Ascending aorta (tissue), 2 donors: Measurements from ENCODE around the gene CASZ1. TPM values are rescaled to one million over a fixed set of nuclear protein-coding genes. Genes with fewer than 3 reads are reported as not detected.

Experiments
- DNase-seq, 2 donors: peaks; one replicate each; pipeline ENCODE4 v3.0.0-alpha.2; 2019; ENCODE audit warnings: low spot score in 2 of 2
- H3K27ac ChIP-seq, 2 donors: fragments of 200-600 bp; sonication (generic); one replicate each; pipeline ENCODE4 v1.5.1; 2016 to 2017; ENCODE audit warnings: mild to moderate bottlenecking in 1 of 2
- H3K27me3 ChIP-seq: fragments of 200-600 bp; sonication (generic); one replicate; pipeline ENCODE4 v1.5.1; 2017
- H3K36me3 ChIP-seq, 2 donors: fragments of 200-600 bp; sonication (generic); one replicate each; pipeline ENCODE4 v1.5.1; 2016
- H3K4me1 ChIP-seq, 2 donors: fragments of 200-600 bp; sonication (generic); one replicate each; pipeline ENCODE4 v1.5.1; 2016 to 2017; ENCODE audit warnings: mild to moderate bottlenecking in 1 of 2
- H3K4me3 ChIP-seq, 2 donors: fragments of 200-600 bp; sonication (generic); one replicate each; pipeline ENCODE4 v1.5.1; 2016 to 2017; ENCODE audit warnings: mild to moderate bottlenecking in 1 of 2
- H3K9me3 ChIP-seq, 2 donors: fragments of 200-600 bp; sonication (generic); one replicate each; pipeline ENCODE4 v1.5.1; 2016
- intact Hi-C: fragments of 100-400 bp; cut with DNase I; formaldehyde crosslinking; loops from one replicate; pipeline ENCODE4 v1.15.1; 2023
- total RNA-seq: library from RNA; depleted of rRNA; stranded (reverse); fragments of >200 nt; gene quantifications from one replicate; pipeline ENCODE4 v1.1.0, GENCODE V29; 2016
- TF ChIP-seq, protein P1 (sequence below), 3 experiments: fragments of 200-600 bp in 2 of 3; fragments of 450-650 bp in 1 of 3; sonication (generic) in 2 of 3; IDR thresholded peaks; one replicate each; pipeline ENCODE4 v1.5.1; 2016 to 2019; ENCODE audit warnings: antibody characterized with exemption in 3 of 3, mild to moderate bottlenecking in 1 of 3, moderate library complexity in 1 of 3

The CASZ1 gene
- total RNA-seq, 1 donor from 2014 or later: 25.8 TPM

DNA sequence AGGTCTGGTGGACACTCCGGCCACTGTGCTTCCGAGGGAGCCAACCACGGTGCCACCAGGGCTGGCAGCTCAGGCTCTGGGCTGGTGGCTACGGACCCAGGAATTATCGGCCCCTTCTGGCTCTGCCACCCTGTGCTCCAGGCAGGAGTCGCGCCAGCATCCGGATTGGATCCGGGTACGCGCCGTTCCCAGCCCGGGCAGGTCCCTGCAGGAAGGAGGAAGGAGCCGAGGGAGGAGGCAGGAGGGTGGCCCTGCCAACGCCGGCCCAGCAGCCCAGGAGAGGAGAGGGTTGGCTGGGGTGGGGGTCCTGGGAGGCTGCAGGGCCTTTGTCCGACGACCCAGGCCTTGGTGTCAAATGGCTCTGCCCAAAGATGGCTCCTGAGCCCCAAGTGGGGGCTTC lies 160.5 kb downstream of the CASZ1 start:
- Histone ChIP-seq H3K4me3 (peak overlapping the region in 1 of 2 donors; percentile 18), H3K4me1 (peaks cover 36 to 65% of the 10 kb centered on the region in 2 donors), H3K36me3 (peaks cover 5 to 8% of the 10 kb centered on the region in 2 donors), H3K27me3 (no peaks in the 10 kb centered on the region), H3K9me3 (no peaks in the 10 kb centered on the region), H3K27ac (peak overlapping the region; percentile 97 to 99)
- TF ChIP-seq, protein P1, sequence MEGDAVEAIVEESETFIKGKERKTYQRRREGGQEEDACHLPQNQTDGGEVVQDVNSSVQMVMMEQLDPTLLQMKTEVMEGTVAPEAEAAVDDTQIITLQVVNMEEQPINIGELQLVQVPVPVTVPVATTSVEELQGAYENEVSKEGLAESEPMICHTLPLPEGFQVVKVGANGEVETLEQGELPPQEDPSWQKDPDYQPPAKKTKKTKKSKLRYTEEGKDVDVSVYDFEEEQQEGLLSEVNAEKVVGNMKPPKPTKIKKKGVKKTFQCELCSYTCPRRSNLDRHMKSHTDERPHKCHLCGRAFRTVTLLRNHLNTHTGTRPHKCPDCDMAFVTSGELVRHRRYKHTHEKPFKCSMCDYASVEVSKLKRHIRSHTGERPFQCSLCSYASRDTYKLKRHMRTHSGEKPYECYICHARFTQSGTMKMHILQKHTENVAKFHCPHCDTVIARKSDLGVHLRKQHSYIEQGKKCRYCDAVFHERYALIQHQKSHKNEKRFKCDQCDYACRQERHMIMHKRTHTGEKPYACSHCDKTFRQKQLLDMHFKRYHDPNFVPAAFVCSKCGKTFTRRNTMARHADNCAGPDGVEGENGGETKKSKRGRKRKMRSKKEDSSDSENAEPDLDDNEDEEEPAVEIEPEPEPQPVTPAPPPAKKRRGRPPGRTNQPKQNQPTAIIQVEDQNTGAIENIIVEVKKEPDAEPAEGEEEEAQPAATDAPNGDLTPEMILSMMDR (IDR thresholded peaks at IDR 0.05): no peak
- DNase-seq: peak; percentile 47 to 87
- intact Hi-C loops: loop anchor here (2.0 to 5.0 kb wide), 2 partner anchors 29 to 156 kb away; no protein-coding TSS in a partner anchor

DNA sequence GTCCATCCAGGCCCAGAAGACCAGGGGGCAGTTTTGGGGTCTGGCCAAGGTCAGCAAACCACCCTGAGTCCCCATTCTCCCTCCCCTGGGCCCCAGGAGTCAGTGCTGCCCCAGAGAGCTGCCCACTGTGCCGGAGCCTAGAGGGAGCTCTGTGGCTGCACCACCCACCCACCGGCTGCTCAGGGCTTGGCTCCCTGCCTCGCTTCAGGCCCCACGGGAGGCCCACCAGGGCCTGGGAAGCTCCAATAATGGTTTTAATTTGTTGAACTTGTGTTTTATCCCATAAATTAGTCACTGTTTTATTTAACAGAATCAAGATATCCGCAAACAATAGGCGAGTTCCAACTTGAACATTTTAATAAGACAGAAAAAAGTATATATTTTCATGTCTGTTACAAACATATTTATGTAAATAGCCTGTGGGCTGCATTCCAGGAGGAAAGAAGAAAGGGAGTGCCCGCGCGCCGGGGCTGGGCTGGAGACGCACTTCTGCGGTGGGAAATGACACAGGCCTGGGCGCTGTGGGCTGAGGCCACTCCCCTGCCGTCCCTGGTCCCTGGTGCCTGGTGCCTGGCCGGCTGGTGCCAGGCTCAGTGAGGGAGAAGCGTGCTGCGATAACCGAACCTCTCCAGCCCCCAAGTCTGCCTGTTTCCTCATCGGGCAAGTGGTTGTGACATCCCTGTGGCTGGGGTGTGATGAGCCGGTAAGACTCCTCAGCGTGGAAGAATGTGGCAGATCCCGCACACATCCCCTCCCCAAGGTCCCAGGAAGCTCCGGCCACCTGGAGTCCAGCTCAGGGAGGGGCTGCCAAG lies 161.2 kb downstream of the CASZ1 start:
- Histone ChIP-seq H3K27me3 (no peaks in the 10 kb centered on the region), H3K27ac (peak overlapping the region; percentile 97 to 99), H3K36me3 (peaks cover 5 to 8% of the 10 kb centered on the region in 2 donors), H3K4me1 (peaks cover 35 to 65% of the 10 kb centered on the region in 2 donors), H3K9me3 (no peaks in the 10 kb centered on the region), H3K4me3 (peak overlapping the region in 1 of 2 donors; percentile 18)
- TF ChIP-seq, protein P1 (IDR thresholded peaks at IDR 0.05): no peak
- intact Hi-C loops: loop anchor here (5.0 kb wide), 1 partner anchor 157 kb away; no protein-coding TSS in a partner anchor
- peak in 1 of 2 donors; percentile 83 for DNase-seq

DNA sequence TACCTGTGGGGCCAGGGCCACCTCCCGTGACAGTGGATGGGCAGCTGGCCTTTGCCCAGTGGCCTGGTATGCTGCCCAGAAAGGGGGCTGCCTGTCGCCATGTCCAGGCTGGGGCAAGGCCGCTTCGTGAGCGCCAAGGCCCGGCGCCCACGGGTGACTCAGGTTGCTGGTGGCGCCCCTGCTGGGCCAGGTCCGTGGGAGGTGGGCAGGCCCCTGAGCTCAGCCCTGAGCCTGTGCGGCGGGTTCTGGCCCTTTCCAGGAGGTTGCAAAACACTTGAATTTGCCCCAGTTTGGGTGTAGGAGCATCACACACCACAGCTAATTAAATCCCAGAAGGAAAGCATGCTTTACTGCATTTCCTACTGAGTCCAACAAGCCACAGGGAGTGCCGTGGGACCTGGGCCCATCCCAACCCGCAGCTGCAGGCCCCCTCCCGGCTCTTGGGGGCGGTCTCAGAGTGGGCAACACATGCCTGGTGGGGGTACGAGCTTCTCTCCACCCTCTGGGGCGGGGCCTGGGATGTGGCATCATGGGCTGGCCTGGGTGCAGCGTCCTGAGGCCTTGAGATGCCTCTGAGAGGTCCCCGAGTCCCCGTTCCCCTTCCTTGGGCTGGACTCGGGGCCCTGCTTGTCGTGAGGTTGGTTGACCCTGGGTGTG lies 161.9 kb downstream of the CASZ1 start:
- no peaks in the 10 kb centered on the region for H3K9me3 ChIP-seq
- H3K4me1 ChIP-seq: peaks cover 32 to 63% of the 10 kb centered on the region in 2 donors
- peaks cover 4 to 8% of the 10 kb centered on the region in 2 donors for H3K36me3 ChIP-seq
- peak; percentile 46 to 86 for DNase-seq
- H3K4me3 ChIP-seq: peak overlapping the region in 1 of 2 donors; percentile 7
- peak overlapping the region; percentile 97 to 99 for H3K27ac ChIP-seq
- TF ChIP-seq, protein P1 (IDR thresholded peaks at IDR 0.05): no peak
- H3K27me3 ChIP-seq: no peaks in the 10 kb centered on the region
- intact Hi-C loops: loop anchor here (5.0 kb wide), 2 partner anchors 122 to 158 kb away; no protein-coding TSS in a partner anchor

DNA sequence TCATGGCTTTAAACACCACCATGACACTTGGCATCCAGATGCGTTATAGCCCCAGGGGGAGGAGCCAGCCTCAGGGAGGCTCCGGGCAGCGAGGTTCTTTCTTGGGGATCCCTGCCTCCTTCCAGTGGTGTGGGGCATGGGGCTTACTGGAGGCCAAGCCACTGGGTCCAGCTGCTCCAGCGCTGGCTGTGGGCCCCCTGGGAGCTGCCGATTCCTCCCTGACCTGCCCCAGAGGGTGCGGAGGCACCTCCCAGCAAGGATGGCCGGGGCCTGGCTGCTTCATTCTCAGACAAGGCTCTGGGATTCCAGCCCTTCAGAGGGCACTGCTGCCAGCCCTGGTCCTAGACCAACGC lies 162.4 kb downstream of the CASZ1 start:
- no peak overlapping the region for H3K4me3 ChIP-seq
- intact Hi-C loops: loop anchor here (5.0 kb wide), 1 partner anchor 122 kb away; no protein-coding TSS in a partner anchor
- H3K27me3 ChIP-seq: no peaks in the 10 kb centered on the region
- no peaks in the 10 kb centered on the region for H3K9me3 ChIP-seq
- peaks cover 0 to 4% of the 10 kb centered on the region in 2 donors for H3K36me3 ChIP-seq
- TF ChIP-seq, protein P1 (IDR thresholded peaks at IDR 0.05): no peak
- H3K27ac ChIP-seq: peak overlapping the region; percentile 97 to 99
- no peak for DNase-seq
- H3K4me1 ChIP-seq: peaks cover 33 to 63% of the 10 kb centered on the region in 2 donors

DNA sequence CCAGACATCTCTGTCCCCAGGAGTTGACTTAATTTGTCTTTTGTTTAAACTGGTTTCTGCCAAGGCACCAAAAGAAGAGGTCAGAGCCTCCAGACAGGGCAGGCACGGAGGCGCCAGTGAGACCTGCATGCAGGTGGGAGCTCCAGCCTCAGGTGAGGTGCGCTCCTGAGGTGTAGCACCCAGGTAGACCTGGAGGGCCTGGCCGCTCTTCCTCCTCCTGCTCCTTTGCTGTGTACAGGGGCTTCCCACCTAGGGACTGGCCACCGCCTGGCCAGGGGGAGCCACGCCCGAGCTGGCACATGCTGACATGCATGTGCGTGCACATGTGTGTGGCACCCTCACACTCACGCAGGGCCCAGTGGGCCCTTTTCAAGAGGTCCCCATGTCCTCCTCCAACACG lies 163.0 kb downstream of the CASZ1 start:
- Histone ChIP-seq H3K27me3 (no peaks in the 10 kb centered on the region), H3K4me3 (no peak overlapping the region), H3K4me1 (peaks cover 34 to 69% of the 10 kb centered on the region in 2 donors), H3K9me3 (no peaks in the 10 kb centered on the region), H3K36me3 (peaks cover 0 to 4% of the 10 kb centered on the region in 2 donors), H3K27ac (peak overlapping the region; percentile 97 to 99)
- intact Hi-C loops: loop anchor here (2.0 to 5.0 kb wide), 3 partner anchors 61 to 121 kb away; no protein-coding TSS in a partner anchor
- TF ChIP-seq, protein P1 (IDR thresholded peaks at IDR 0.05): no peak
- DNase-seq: no peak
